ENCODE results near the gene PAQR5.
A peak's percentile ranks its signal among the peaks of the same experiment; 100 is the strongest.

The PAQR5 gene

GRCh38 chr15:69434679-69435078, 136.0 kb downstream of the PAQR5 start:
- Histone ChIP-seq H3K9me3 (ENCODE audit: control extremely low read depth in 1 of 5, control insufficient read depth in 4 of 5, insufficient read depth in 2 of 5, low read depth in 1 of 5, low read length in 4 of 5) (no peaks in the 10 kb centered on the region), H3K27me3 (replicated peaks in 2 of 5; ENCODE audit: control insufficient read depth in 4 of 5, insufficient read depth in 5 of 5, low read length in 4 of 5) (no peaks in the 10 kb centered on the region), H3K4me3 (ENCODE audit: control insufficient read depth in 1 of 7, extremely low read depth in 1 of 7, insufficient read depth in 4 of 7, low read depth in 2 of 7, low read length in 6 of 7) (no peak overlapping the region), H3K4me1 (ENCODE audit: control extremely low read depth in 1 of 4, control insufficient read depth in 4 of 4, insufficient read depth in 4 of 4, low read length in 3 of 4) (peaks cover 0 to 8% (median 2%) of the 10 kb centered on the region in 4 experiments), H3K36me3 (ENCODE audit: control insufficient read depth in 4 of 4, insufficient read depth in 4 of 4, low read length in 3 of 4) (peaks cover 5 to 78% (median 23%) of the 10 kb centered on the region in 4 experiments), H3K27ac (ENCODE audit: insufficient read depth in 1 of 2, low read depth in 1 of 2, low read length in 2 of 2, poor library complexity in 1 of 2, severe bottlenecking in 2 of 2) (no peak overlapping the region)
- ChIA-PET POLR2A (no interaction called here), CTCF (no interaction called here)
- WGBS (ENCODE audit: insufficient coverage): 97% methylated on average over 14 of the region's 18 CpGs
- no peak for DNase-seq

GRCh38 chr15:69435985-69436384, 137.3 kb downstream of the PAQR5 start:
- 100% methylated on average over 1 of the region's 4 CpGs for WGBS (ENCODE audit: insufficient coverage)
- DNase-seq: peak in 2 of 3 donors; percentile 20 to 49
- CTCF ChIA-PET: interaction anchor here (0.7 kb wide), 1 partner anchor 42 kb away, joined by 3 read pairs; no protein-coding TSS in a partner anchor
- no peaks in the 10 kb centered on the region for H3K9me3 ChIP-seq (ENCODE audit: control extremely low read depth in 1 of 5, control insufficient read depth in 4 of 5, insufficient read depth in 2 of 5, low read depth in 1 of 5, low read length in 4 of 5)
- POLR2A ChIA-PET: interaction anchor here (1.5 kb wide), 1 partner anchor 15 kb away, joined by 6 read pairs; no protein-coding TSS in a partner anchor
- no peak overlapping the region for H3K4me3 ChIP-seq (ENCODE audit: control insufficient read depth in 1 of 7, extremely low read depth in 1 of 7, insufficient read depth in 4 of 7, low read depth in 2 of 7, low read length in 6 of 7)
- H3K27me3 ChIP-seq (replicated peaks in 2 of 5; ENCODE audit: control insufficient read depth in 4 of 5, insufficient read depth in 5 of 5, low read length in 4 of 5): no peaks in the 10 kb centered on the region
- peaks cover 0 to 8% (median 2%) of the 10 kb centered on the region in 4 experiments for H3K4me1 ChIP-seq (ENCODE audit: control extremely low read depth in 1 of 4, control insufficient read depth in 4 of 4, insufficient read depth in 4 of 4, low read length in 3 of 4)
- H3K27ac ChIP-seq (ENCODE audit: insufficient read depth in 1 of 2, low read depth in 1 of 2, low read length in 2 of 2, poor library complexity in 1 of 2, severe bottlenecking in 2 of 2): no peak overlapping the region
- H3K36me3 ChIP-seq (ENCODE audit: control insufficient read depth in 4 of 4, insufficient read depth in 4 of 4, low read length in 3 of 4): peaks cover 8 to 72% (median 23%) of the 10 kb centered on the region in 4 experiments

- CTCF ChIA-PET: no interaction called here
- no peaks in the 10 kb centered on the region for H3K9me3 ChIP-seq (ENCODE audit: control extremely low read depth in 1 of 5, control insufficient read depth in 4 of 5, insufficient read depth in 2 of 5, low read depth in 1 of 5, low read length in 4 of 5)
- peaks cover 9 to 74% (median 25%) of the 10 kb centered on the region in 4 experiments for H3K36me3 ChIP-seq (ENCODE audit: control insufficient read depth in 4 of 4, insufficient read depth in 4 of 4, low read length in 3 of 4)
- H3K27me3 ChIP-seq (replicated peaks in 2 of 5; ENCODE audit: control insufficient read depth in 4 of 5, insufficient read depth in 5 of 5, low read length in 4 of 5): no peaks in the 10 kb centered on the region
- H3K27ac ChIP-seq (ENCODE audit: insufficient read depth in 1 of 2, low read depth in 1 of 2, low read length in 2 of 2, poor library complexity in 1 of 2, severe bottlenecking in 2 of 2): peak overlapping the region in 1 of 2 experiments; percentile 39
- peak in 2 of 3 donors; percentile 80 to 85 for DNase-seq
- WGBS (ENCODE audit: insufficient coverage): 50% methylated on average over 2 of the region's 4 CpGs
- peak overlapping the region in 2 of 7 experiments; percentile 11 to 26 for H3K4me3 ChIP-seq (ENCODE audit: control insufficient read depth in 1 of 7, extremely low read depth in 1 of 7, insufficient read depth in 4 of 7, low read depth in 2 of 7, low read length in 6 of 7)
- H3K4me1 ChIP-seq (ENCODE audit: control extremely low read depth in 1 of 4, control insufficient read depth in 4 of 4, insufficient read depth in 4 of 4, low read length in 3 of 4): peaks cover 0 to 8% (median 2%) of the 10 kb centered on the region in 4 experiments
- POLR2A ChIA-PET: interaction anchor here (1.5 kb wide), 1 partner anchor 15 kb away, joined by 6 read pairs; no protein-coding TSS in a partner anchor
Observed at GRCh38 chr15:69436951-69437350, 138.2 kb downstream of the PAQR5 start.

- H3K27ac ChIP-seq (ENCODE audit: insufficient read depth in 1 of 2, low read depth in 1 of 2, low read length in 2 of 2, poor library complexity in 1 of 2, severe bottlenecking in 2 of 2): no peak overlapping the region
- DNase-seq: no peak
- WGBS (ENCODE audit: insufficient coverage): 100% methylated on average over 3 of the region's 4 CpGs
Observed at GRCh38 chr15:69439623-69440022, 140.9 kb downstream of the PAQR5 start.

GRCh38 chr15:69443032-69443611, 144.4 kb downstream of the PAQR5 start:
- ChIA-PET POLR2A (interaction anchor here (1.7 kb wide), 1 partner anchor 9 kb away, joined by 7 read pairs; the partner anchor contains the start of gene RPLP1), CTCF (interaction anchor here (0.7 kb wide), 1 partner anchor 22 kb away, joined by 3 read pairs; no protein-coding TSS in a partner anchor)
- H3K4me3 ChIP-seq (ENCODE audit: control insufficient read depth in 1 of 7, extremely low read depth in 1 of 7, insufficient read depth in 4 of 7, low read depth in 2 of 7, low read length in 6 of 7): peak overlapping the region in 1 of 7 experiments; percentile 53
- H3K36me3 ChIP-seq (ENCODE audit: control insufficient read depth in 4 of 4, insufficient read depth in 4 of 4, low read length in 3 of 4): peaks cover 8 to 70% (median 23%) of the 10 kb centered on the region in 4 experiments
- WGBS (ENCODE audit: insufficient coverage): 73% methylated on average over 3 of the region's 5 CpGs
- no peaks in the 10 kb centered on the region for H3K9me3 ChIP-seq (ENCODE audit: control extremely low read depth in 1 of 5, control insufficient read depth in 4 of 5, insufficient read depth in 2 of 5, low read depth in 1 of 5, low read length in 4 of 5)
- DNase-seq: peak in 2 of 3 donors; percentile 46 to 49
- peaks cover 0 to 4% (median 0%) of the 10 kb centered on the region in 4 experiments for H3K4me1 ChIP-seq (ENCODE audit: control extremely low read depth in 1 of 4, control insufficient read depth in 4 of 4, insufficient read depth in 4 of 4, low read length in 3 of 4)
- H3K27me3 ChIP-seq (replicated peaks in 2 of 5; ENCODE audit: control insufficient read depth in 4 of 5, insufficient read depth in 5 of 5, low read length in 4 of 5): no peaks in the 10 kb centered on the region
- H3K27ac ChIP-seq (ENCODE audit: insufficient read depth in 1 of 2, low read depth in 1 of 2, low read length in 2 of 2, poor library complexity in 1 of 2, severe bottlenecking in 2 of 2): no peak overlapping the region

More at GRCh38 chr15:69439623-69440022, 140.9 kb downstream of the PAQR5 start:
- Histone ChIP-seq H3K4me3 (ENCODE audit: control insufficient read depth in 1 of 7, extremely low read depth in 1 of 7, insufficient read depth in 4 of 7, low read depth in 2 of 7, low read length in 6 of 7) (no peak overlapping the region), H3K27me3 (replicated peaks in 2 of 5; ENCODE audit: control insufficient read depth in 4 of 5, insufficient read depth in 5 of 5, low read length in 4 of 5) (no peaks in the 10 kb centered on the region), H3K4me1 (ENCODE audit: control extremely low read depth in 1 of 4, control insufficient read depth in 4 of 4, insufficient read depth in 4 of 4, low read length in 3 of 4) (peaks cover 0 to 8% (median 4%) of the 10 kb centered on the region in 4 experiments), H3K36me3 (ENCODE audit: control insufficient read depth in 4 of 4, insufficient read depth in 4 of 4, low read length in 3 of 4) (peaks cover 4 to 62% (median 22%) of the 10 kb centered on the region in 4 experiments), H3K9me3 (ENCODE audit: control extremely low read depth in 1 of 5, control insufficient read depth in 4 of 5, insufficient read depth in 2 of 5, low read depth in 1 of 5, low read length in 4 of 5) (no peaks in the 10 kb centered on the region)
- CTCF ChIA-PET: interaction anchor here (0.6 to 1.1 kb wide), 5 partner anchors 11 to 162 kb away, joined by 3 to 4 read pairs (median 3); no protein-coding TSS in a partner anchor
- POLR2A ChIA-PET: no interaction called here

- POLR2A ChIA-PET: no interaction called here
Observed at GRCh38 chr15:69444686-69445085, 146.0 kb downstream of the PAQR5 start.

DNA sequence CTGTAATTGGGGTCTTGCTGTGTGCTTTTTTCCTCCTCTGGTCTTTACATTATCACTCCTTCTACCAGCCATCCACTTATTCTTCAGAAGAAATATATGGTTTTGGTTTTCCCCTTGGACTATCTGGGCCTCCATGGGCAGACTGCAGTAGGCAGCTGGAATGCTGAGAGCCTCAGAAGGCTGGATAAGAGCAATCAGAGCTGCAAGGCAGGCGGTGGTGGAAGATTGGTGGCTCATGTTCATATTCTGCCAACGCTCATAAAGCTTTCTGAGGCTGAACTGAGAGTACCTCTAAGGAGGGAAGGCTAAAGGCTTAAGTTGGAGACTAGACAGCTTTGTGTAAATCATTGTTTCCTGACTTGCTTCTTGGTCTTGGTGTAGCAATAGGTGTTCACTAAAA, 148.2 kb downstream of the PAQR5 start:
- peaks cover 2 to 45% (median 14%) of the 10 kb centered on the region in 4 experiments for H3K36me3 ChIP-seq (ENCODE audit: control insufficient read depth in 4 of 4, insufficient read depth in 4 of 4, low read length in 3 of 4)
- CTCF ChIA-PET: interaction anchor here (0.6 kb wide), 1 partner anchor 9 kb away, joined by 3 read pairs; no protein-coding TSS in a partner anchor
- no peaks in the 10 kb centered on the region for H3K9me3 ChIP-seq (ENCODE audit: control extremely low read depth in 1 of 5, control insufficient read depth in 4 of 5, insufficient read depth in 2 of 5, low read depth in 1 of 5, low read length in 4 of 5)
- H3K27ac ChIP-seq (ENCODE audit: insufficient read depth in 1 of 2, low read depth in 1 of 2, low read length in 2 of 2, poor library complexity in 1 of 2, severe bottlenecking in 2 of 2): no peak overlapping the region
- WGBS (ENCODE audit: insufficient coverage): 94% methylated on average over 2 of the region's 2 CpGs
- H3K4me1 ChIP-seq (ENCODE audit: control extremely low read depth in 1 of 4, control insufficient read depth in 4 of 4, insufficient read depth in 4 of 4, low read length in 3 of 4): peaks cover 4 to 11% (median 6%) of the 10 kb centered on the region in 4 experiments
- DNase-seq: no peak
- no peaks in the 10 kb centered on the region for H3K27me3 ChIP-seq (replicated peaks in 2 of 5; ENCODE audit: control insufficient read depth in 4 of 5, insufficient read depth in 5 of 5, low read length in 4 of 5)
- POLR2A ChIA-PET: no interaction called here
- no peak overlapping the region for H3K4me3 ChIP-seq (ENCODE audit: control insufficient read depth in 1 of 7, extremely low read depth in 1 of 7, insufficient read depth in 4 of 7, low read depth in 2 of 7, low read length in 6 of 7)

More at GRCh38 chr15:69444686-69445085, 146.0 kb downstream of the PAQR5 start:
- no peaks in the 10 kb centered on the region for H3K9me3 ChIP-seq (ENCODE audit: control extremely low read depth in 1 of 5, control insufficient read depth in 4 of 5, insufficient read depth in 2 of 5, low read depth in 1 of 5, low read length in 4 of 5)
- H3K27ac ChIP-seq (ENCODE audit: insufficient read depth in 1 of 2, low read depth in 1 of 2, low read length in 2 of 2, poor library complexity in 1 of 2, severe bottlenecking in 2 of 2): no peak overlapping the region
- H3K4me3 ChIP-seq (ENCODE audit: control insufficient read depth in 1 of 7, extremely low read depth in 1 of 7, insufficient read depth in 4 of 7, low read depth in 2 of 7, low read length in 6 of 7): no peak overlapping the region
- H3K36me3 ChIP-seq (ENCODE audit: control insufficient read depth in 4 of 4, insufficient read depth in 4 of 4, low read length in 3 of 4): peaks cover 7 to 60% (median 21%) of the 10 kb centered on the region in 4 experiments
- CTCF ChIA-PET: interaction anchor here (2.3 kb wide), 1 partner anchor 10 kb away, joined by 5 read pairs; no protein-coding TSS in a partner anchor
- H3K27me3 ChIP-seq (replicated peaks in 2 of 5; ENCODE audit: control insufficient read depth in 4 of 5, insufficient read depth in 5 of 5, low read length in 4 of 5): no peaks in the 10 kb centered on the region
- 98% methylated on average over 6 of the region's 7 CpGs for WGBS (ENCODE audit: insufficient coverage)
- H3K4me1 ChIP-seq (ENCODE audit: control extremely low read depth in 1 of 4, control insufficient read depth in 4 of 4, insufficient read depth in 4 of 4, low read length in 3 of 4): peaks cover 0 to 4% (median 0%) of the 10 kb centered on the region in 4 experiments
- DNase-seq: no peak
